IPS-18c (cell line): Measurements from ENCODE around the gene RFX8.
"Not testable (repeated sequence)": the region's sequence is repeated elsewhere in the genome, so short reads cannot be mapped to it uniquely, and the experiment has no call there.

Source experiments
- H3K4me3 ChIP-seq: 2 replicates; pipeline ENCODE4 v1.7.0; 2013; ENCODE audit warnings: low read depth, mild to moderate bottlenecking, low read length, moderate library complexity; ENCODE audit not compliant: insufficient read depth
- H3K9me3 ChIP-seq: one replicate; pipeline ENCODE4 v1.6.1; 2013; ENCODE audit warnings: mild to moderate bottlenecking, low read length, moderate library complexity; ENCODE audit not compliant: control insufficient read depth, insufficient read depth

RFX8 gene

DNA sequence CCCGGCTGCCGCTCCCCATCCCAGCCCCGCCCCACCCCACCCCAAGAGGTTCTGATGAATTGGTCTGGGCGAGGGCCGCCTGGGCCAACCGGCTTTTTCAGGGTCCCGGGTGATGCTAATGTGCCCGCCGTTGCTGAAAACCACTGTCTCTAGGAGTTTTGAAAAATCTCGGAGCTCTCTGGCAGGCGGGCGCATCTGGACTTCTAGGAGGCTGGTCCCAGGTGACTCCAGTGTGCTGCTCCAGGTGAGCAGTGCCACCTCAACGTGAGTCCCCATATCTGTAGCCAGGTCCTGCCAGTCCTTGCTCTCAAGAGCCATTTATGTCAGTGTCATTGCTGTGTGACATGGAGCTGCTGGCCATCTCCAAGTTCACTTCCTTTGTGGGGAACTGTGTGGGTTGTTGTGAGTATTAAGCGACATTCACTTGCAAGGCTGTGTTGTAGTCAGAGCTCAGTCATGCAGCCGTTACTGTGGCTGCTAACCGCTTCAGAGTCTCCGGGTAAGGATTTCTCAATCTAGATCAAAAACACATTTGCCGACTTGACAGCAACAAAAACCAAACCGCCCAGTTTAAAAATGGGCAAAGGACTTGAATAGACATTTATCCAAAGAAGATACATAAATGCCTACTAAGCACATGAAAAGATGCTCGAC lies at the start of gene RFX8:
TSS of gene RFX8 (minus strand) at position 382 of the 654 bp plus-strand sequence. CDS start 8,264 bp downstream, outside the sequence.
- H3K4me3 ChIP-seq = peak within 1 kb of the TSS; percentile 61
- peaks cover 2% of the 10 kb centered on the region for H3K9me3 ChIP-seq

DNA sequence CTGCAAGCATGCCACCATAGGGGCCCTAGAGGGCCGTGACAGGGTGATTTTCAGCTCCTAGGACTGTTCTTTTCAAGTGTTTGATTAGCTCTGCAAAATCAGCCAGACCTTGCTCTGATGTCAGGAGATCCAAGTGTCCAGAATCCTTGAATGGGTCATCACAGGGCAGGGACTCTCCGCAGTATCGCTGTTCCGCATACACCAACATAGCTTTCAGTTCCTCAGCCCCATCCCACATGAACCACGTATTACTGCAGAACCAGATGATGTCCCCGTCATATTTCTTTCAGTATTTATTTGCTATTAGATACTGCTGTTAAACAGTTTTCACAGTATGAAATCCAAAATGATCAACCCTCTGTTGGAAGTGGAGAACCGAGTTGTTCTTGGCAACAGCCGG lies 46.6 kb upstream of the RFX8 start:
- Histone ChIP-seq H3K4me3 (no peak overlapping the region), H3K9me3 (no peaks in the 10 kb centered on the region)

DNA sequence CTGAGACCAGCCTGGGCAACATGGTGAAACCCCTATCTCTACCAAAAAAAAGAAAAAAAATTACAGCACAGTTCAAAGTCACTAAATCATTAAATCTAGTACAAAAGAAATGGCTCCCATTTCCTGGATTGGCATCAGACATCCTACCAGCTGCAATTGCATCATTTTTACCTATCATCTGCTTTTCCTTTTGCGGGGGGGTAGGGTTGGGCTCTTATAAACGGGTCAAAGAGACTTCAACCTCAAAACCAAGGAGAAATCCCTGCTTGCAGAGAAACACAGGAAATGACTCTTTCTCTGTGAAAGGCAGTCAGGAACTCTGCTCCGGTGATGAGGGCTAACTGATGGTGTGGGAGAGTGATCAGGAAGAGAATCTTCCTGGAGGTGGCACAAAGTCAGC lies 45.3 kb upstream of the RFX8 start:
- no peak overlapping the region for H3K4me3 ChIP-seq

DNA sequence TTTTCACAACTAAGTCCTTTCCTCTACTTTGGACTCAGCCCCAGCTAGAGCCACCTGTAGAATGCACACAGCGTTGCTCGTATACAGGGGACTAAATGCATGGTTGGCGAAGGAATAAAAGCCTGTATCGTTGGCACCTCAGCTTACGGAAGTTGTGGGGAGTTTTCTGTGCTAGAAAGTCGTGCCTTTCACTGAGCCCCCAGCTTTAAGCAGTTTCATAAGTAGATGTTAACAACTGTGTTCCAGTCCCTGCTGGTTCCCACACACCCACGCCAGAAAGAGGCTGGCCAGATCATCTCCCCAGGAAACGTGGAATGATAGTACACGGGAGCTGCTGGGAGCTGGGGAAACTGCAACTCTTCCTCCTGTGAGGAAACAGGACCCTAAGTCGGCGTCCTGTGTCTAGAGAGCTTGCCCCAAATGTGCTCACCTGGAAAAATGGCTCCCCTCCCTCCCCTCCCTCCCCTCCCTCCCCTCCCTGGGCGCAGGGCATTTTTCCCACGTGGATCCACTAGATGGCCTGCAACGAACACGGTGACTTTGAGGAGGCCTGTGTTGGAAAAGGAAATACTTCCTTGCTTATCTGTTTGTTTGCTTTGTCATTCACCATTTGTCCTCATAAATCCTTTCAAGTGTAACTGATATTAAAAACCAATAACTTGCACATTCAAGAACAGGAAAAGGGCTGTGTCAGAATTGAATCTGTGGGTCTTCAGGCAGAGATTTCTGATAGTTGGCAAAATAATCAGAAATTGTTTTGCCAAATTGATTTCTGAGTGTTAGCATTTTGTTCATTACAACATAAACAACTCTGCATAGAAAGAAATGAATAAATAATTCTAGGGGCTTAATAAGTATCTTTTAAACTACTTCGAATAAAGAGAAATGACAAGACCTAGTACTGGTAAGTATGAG lies 43.9 kb upstream of the RFX8 start:
- no peak overlapping the region for H3K4me3 ChIP-seq
- no peaks in the 10 kb centered on the region for H3K9me3 ChIP-seq

More for the DNA sequence above, 45.3 kb upstream of the RFX8 start:
- no peaks in the 10 kb centered on the region for H3K9me3 ChIP-seq

DNA sequence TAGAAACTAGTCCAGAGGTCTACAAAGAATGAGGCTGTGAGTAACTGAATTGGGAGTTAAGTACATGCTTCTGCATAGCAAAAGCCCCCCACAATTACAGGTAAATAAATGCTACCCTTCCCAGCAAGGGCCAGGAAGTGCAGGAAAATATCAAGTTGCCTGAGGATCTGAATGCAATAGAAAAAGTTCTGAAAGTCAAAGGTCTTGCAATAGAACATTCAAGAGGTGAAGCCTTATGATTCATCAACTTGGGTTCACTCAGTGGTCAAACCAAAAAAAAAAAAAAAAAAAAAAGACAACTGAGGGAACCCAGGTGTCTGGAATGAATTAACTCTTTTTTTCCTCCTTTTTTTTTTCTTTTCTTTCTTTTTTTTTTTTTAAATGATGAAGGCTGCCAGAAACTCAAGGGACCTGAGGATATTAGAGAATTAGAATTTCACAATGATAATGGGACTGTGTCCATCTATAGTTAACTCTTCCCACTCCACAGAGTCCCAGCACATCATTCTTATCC lies 42.9 kb upstream of the RFX8 start:
- no peaks in the 10 kb centered on the region for H3K9me3 ChIP-seq
- no peak overlapping the region for H3K4me3 ChIP-seq

DNA sequence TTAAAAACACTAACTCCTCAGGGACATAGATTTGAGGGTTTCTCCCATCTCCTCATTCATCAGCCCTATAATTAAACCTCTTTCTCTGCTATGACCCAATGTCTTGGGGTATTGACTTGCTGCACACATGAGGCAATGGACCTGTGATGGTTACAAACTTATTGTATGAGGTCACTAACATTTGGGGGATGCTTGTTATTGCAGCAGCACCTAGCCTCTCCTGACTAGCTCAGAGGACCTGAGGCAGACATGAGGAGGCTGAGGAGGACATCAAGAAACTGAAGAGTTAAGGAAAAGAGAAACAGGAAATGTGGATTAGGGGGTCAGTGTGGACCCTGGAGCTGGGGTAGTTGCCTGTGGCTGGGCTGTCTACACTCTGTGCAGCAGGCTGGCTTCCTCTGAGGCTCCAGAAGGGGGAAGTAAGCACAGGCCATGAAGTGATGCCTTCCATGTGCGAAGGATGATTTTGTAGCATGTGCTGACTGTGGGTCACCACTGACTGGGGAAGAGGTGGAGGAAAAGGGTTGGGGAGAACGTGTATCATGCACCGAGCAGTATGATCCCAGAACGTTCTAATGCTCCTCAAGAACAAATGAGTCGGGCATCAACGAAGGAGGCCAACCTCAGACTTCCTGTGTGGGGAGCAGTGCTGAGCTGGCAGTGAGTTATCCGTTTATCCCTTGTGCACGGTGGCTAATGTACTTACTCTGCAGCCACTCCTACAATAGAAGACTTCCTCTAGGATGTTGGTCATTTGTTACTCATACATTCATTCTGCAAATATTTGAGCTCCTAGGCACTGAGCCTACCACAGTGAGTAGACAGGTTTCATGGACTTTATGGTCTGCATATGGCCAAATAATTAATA lies 42.1 kb upstream of the RFX8 start:
- Histone ChIP-seq H3K9me3 (no peaks in the 10 kb centered on the region), H3K4me3 (no peak overlapping the region)

- Histone ChIP-seq H3K4me3 (no peak overlapping the region), H3K9me3 (no peaks in the 10 kb centered on the region)
These were observed 41.4 kb upstream of the RFX8 start for GRCh38 chr2:101516349-101516748.

GRCh38 chr2:101515477-101515876 lies 40.6 kb upstream of the RFX8 start:
- Histone ChIP-seq H3K4me3 (no peak overlapping the region), H3K9me3 (no peaks in the 10 kb centered on the region)

- no peak overlapping the region for H3K4me3 ChIP-seq
- H3K9me3 ChIP-seq = no peaks in the 10 kb centered on the region
These were observed 38.1 kb upstream of the RFX8 start for GRCh38 chr2:101512993-101513392.

- no peaks in the 10 kb centered on the region for H3K9me3 ChIP-seq
These were observed 36.5 kb upstream of the RFX8 start for GRCh38 chr2:101511381-101511780.

DNA sequence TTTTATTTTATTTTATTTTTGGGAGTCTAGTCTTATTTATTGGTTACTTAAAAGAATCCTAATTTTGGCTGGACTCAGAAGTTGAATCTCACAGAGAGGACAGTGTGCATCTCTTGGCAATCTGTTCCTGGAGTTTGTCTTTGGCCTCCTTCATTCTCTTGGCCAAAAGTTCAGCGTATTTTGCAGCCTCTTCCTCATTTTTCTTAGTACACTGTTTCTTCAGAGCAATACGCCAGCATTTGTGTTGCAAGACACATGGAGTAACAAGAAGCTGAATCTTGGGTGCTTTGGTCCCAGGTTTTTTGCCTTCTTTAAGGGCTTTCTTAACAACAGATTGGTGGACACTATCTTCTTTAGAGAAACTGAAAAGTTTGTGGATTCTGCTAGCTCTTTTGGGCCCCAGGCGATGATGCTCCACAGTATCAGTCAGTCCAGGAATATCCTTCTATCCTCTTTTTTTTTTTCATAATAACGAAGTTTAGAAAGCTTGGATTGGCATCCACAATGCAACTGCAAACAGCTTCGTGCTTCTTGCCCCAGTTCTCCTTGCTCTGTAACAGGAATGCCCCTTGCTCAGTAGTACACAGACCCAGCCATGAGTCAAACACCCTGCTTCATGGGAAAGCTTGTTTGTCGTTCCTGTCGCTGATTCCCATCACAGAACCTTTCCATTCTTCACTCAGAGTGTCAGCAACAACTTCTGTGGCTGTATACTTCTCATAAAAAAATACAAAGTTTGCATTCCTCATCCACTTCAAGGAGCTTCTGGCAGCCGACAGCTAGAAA lies 34.8 kb upstream of the RFX8 start:
- no peak overlapping the region for H3K4me3 ChIP-seq
- no peaks in the 10 kb centered on the region for H3K9me3 ChIP-seq

More at GRCh38 chr2:101511381-101511780, 36.5 kb upstream of the RFX8 start:
- H3K4me3 ChIP-seq = no peak overlapping the region

GRCh38 chr2:101508636-101509035 lies 33.7 kb upstream of the RFX8 start:
- H3K9me3 ChIP-seq = no peaks in the 10 kb centered on the region

GRCh38 chr2:101505276-101505675 lies 30.4 kb upstream of the RFX8 start:
- H3K9me3 ChIP-seq, H3K4me3 ChIP-seq: not testable (repeated sequence)

More at GRCh38 chr2:101508636-101509035, 33.7 kb upstream of the RFX8 start:
- H3K4me3 ChIP-seq = no peak overlapping the region

- not testable (repeated sequence) for H3K4me3 ChIP-seq, H3K9me3 ChIP-seq
These were observed 29.8 kb upstream of the RFX8 start for GRCh38 chr2:101504744-101505143.

DNA sequence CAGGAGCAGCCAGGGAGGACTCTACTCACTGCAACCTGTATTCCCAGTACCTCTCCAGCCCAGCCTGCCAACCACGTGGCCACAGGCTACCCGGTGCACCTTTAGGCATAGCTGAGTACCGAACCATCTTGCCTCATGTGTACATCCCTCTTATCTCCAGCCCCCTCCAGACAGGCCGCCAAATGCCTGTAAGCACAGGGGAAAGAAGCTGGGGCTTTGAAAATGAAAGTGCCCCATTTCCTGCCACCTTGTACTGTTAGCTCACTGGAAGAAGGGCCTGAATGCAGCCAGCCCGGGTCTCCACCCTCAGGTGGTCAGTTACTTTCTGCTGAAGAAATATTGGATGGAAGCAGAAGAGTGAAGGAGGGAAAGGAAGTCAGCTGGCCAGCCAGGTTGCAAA lies 27.2 kb upstream of the RFX8 start:
- H3K9me3 ChIP-seq = no peaks in the 10 kb centered on the region
- no peak overlapping the region for H3K4me3 ChIP-seq

DNA sequence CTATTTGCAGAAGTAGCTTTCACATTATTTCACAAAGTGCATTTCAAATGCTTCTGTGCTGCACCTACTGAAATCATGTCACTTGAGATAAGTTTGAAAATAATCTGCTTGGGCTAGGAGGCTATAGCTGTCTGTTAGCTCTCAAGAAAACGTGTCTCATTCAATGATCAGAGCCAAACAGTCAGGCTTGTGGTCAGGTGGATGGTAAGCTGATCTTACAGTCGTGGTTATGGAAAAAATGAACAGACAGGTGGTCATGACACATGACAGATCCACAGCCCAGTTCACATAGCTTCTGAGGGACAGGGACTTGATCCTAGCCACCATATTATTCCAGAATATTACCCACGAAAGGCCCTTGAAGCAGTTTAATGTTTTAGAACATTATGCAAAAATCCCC lies 26.5 kb upstream of the RFX8 start:
- Histone ChIP-seq H3K4me3 (no peak overlapping the region), H3K9me3 (no peaks in the 10 kb centered on the region)
